ENCODE measurements around the gene NAV2.

The NAV2 gene

DNA sequence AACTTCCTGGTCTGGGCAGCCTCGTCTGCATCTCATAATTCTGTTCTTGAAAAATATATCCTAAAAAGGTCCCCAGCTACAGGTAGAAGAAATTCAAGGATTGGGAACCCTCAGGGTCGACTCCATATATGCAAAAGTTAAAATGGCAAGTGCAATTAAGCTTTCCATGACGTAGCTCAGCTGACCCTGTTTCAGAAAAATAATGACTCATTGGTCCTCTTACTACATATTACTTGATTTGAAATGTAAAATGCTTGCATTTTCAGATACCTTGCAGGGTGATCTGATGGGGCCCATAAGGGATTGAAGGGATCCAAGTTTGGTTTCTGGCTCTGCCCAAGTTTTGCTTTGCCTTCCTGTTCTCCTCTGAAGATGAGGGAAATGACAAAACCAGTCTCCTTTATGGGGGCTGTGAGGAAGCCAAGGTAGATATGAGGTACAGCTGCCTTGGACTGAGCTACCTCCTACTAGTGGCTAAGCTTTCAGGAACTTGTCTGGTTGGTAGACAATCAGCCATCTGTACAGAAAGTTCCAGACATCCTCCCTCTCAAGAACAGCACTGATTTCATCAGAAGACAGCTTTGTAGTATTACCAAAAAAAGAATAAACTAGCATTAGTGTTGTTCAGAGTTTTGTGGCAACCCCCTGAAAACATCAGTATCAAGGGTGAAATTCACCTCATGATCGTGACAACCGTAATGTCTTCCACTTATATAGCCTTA lies 270.3 kb downstream of the NAV2 start:
- ChIA-PET POLR2A (no interaction called here), CTCF (interaction anchor here (1.9 to 2.8 kb wide), 3 partner anchors 11 to 149 kb away, joined by 5 to 9 read pairs (median 7); no protein-coding TSS in a partner anchor)
- no peak for DNase-seq (ENCODE audit: extremely low spot score)
- TF ChIP-seq, protein P1, sequence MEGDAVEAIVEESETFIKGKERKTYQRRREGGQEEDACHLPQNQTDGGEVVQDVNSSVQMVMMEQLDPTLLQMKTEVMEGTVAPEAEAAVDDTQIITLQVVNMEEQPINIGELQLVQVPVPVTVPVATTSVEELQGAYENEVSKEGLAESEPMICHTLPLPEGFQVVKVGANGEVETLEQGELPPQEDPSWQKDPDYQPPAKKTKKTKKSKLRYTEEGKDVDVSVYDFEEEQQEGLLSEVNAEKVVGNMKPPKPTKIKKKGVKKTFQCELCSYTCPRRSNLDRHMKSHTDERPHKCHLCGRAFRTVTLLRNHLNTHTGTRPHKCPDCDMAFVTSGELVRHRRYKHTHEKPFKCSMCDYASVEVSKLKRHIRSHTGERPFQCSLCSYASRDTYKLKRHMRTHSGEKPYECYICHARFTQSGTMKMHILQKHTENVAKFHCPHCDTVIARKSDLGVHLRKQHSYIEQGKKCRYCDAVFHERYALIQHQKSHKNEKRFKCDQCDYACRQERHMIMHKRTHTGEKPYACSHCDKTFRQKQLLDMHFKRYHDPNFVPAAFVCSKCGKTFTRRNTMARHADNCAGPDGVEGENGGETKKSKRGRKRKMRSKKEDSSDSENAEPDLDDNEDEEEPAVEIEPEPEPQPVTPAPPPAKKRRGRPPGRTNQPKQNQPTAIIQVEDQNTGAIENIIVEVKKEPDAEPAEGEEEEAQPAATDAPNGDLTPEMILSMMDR (IDR thresholded peaks at IDR 0.05; ENCODE audit: control extremely low read depth, extremely low read depth, low read depth, missing control alignments), result no peak

DNA sequence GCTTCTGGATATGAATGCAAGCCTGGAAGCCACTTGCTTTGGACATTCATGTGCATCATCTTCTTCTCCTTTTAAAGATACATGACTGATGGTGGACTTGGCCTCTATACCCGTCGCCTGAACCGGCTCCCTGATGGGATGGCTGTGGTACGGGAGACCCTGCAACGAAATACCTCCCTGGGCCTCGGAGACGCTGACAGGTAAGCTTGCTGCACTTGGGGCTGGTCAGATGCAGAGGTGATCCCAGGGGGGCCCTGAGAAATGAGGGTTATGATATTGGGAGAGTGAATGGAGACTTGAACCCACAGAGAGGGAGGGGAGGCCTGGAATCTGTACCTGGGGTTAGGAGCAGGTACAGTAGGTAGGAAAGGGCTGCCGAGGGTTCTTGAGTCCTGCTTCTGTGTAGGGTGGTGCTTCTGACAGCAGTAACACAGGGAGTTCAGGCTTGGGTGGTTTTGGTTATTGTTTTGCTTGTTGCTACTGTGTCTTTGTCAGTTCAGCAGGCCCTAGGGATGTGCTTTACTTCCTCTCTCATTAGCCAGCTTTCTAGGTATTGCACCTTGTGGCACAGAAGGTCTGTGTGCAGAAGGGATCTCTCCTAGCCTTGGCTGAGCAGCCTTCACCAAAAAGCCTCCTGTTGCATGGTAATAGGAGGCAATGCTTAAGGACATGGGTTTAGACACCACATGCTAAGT lies 271.6 kb downstream of the NAV2 start:
- POLR2A ChIA-PET, result no interaction called here
- DNase-seq (ENCODE audit: extremely low spot score), result no peak
- CTCF ChIA-PET, result interaction anchor here (1.9 kb wide), 1 partner anchor 148 kb away, joined by 5 read pairs; no protein-coding TSS in a partner anchor
- TF ChIP-seq, protein P1 (IDR thresholded peaks at IDR 0.05; ENCODE audit: control extremely low read depth, extremely low read depth, low read depth, missing control alignments), result no peak

DNA sequence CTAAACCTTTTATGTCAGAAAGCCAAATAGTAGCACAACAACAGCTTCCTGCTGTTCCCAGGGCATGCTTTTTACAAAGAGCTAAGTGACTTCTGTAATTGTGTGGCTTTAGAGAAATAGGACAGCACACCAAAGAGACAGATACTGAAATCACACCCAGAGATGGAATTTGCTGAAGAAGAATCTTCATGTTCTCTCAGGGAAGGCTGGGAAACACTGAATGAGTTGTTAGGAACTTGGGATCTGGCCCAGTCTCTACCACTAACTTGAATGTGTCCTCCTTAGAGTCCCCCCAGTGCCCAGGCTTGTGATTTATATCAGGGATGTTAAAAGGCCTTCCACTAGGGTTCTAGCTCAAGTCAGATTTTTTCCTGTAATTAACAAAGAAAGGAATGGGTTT lies 272.5 kb downstream of the NAV2 start:
- CTCF ChIA-PET, result no interaction called here
- DNase-seq (ENCODE audit: extremely low spot score), result no peak
- TF ChIP-seq, protein P1 (IDR thresholded peaks at IDR 0.05; ENCODE audit: control extremely low read depth, extremely low read depth, low read depth, missing control alignments), result no peak
- POLR2A ChIA-PET, result no interaction called here

DNA sequence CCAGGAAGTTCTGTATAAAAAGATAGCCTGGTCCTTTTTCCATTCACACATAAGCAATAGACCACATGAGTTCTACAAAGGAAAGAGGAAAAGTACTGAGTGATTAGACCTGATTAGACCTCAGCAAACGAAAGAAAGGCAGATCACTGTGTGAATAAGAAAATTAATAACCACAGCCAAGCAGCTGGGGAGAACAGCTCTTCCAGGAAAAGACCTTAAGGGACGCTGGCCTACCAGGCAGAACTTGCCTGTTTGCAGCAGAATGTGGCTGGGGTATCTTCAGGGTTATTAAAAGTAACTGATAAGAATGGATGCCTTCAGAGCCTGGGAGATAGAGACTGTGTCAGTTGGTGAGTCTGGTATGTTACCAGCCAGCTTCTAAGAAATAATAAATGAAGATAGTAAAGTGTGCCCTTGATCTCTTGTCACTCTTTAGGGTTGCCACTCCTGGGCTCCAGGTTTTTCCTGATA lies 274.7 kb downstream of the NAV2 start:
- TF ChIP-seq, protein P1 (IDR thresholded peaks at IDR 0.05; ENCODE audit: control extremely low read depth, extremely low read depth, low read depth, missing control alignments), result no peak
- ChIA-PET CTCF (interaction anchor here (1.1 to 1.4 kb wide), 2 partner anchors 18 to 101 kb away, joined by 3 to 4 read pairs; no protein-coding TSS in a partner anchor), POLR2A (no interaction called here)
- no peak for DNase-seq (ENCODE audit: extremely low spot score)

DNA sequence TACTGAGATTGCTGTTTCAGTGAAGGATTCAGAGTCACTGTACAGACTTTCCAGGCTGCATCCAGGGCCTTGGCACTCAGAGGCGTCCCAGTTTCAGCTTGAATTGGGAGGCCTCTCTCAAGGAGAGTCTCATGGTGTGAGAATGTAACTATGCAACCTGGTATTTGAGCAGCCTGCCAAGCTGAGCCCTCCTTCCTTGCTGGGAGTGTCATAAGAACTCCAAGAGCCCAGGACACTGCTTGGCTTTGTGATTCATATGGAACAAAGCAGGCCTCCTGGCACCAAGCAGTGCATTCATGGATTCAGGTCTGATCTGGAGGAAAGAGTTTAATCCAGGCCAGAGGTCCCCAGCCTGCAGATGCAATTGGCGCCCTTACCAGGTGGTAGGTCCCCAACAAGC lies 276.0 kb downstream of the NAV2 start:
- ChIA-PET POLR2A (no interaction called here), CTCF (no interaction called here)
- no peak for DNase-seq (ENCODE audit: extremely low spot score)

DNA sequence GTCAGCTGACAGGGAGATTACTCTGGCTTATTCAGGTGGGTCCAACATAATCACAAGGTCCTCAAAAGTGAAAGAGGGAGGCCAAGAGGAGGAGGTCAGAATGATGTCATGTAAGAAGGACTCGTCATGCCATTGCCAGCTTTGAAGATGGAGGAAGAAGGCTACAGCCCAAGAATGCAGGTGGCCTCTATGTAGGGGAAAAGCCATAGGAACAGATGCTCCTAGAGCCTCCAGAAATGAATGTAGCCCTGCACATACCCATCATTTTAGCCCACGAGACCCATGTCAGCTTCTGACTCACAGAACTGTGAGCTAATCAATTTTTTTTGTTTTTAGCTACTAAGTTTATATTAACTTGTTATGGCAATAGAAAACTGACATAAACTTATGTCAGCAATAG lies 276.6 kb downstream of the NAV2 start:
- CTCF ChIA-PET, result no interaction called here
- TF ChIP-seq, protein P1 (IDR thresholded peaks at IDR 0.05; ENCODE audit: control extremely low read depth, extremely low read depth, low read depth, missing control alignments), result no peak

More for the DNA sequence above, 276.0 kb downstream of the NAV2 start:
- TF ChIP-seq, protein P1 (IDR thresholded peaks at IDR 0.05; ENCODE audit: control extremely low read depth, extremely low read depth, low read depth, missing control alignments), result no peak

More for the DNA sequence above, 276.6 kb downstream of the NAV2 start:
- DNase-seq (ENCODE audit: extremely low spot score), result no peak
- POLR2A ChIA-PET, result no interaction called here

Data from GM10248 (cell line).